OCI-LY1 (cell line): ENCODE results near the gene CA12.

Experiments used
- EZH2 ChIP-seq: fragments of 200-600 bp; sonication (generic), shearing (Covaris generic); IDR thresholded peaks from 2 replicates; pipeline ENCODE4 v1.8.0; 2017; ENCODE audit warnings: borderline replicate concordance, mixed run types, mild to moderate bottlenecking, antibody characterized with exemption, low read length, moderate library complexity, mixed read lengths
- TF ChIP-seq, protein P1 (sequence below): fragments of 200-600 bp; sonication (generic), shearing (Covaris generic); IDR thresholded peaks from 2 replicates; pipeline ENCODE4 v1.5.1; 2017; ENCODE audit warnings: mild to moderate bottlenecking, antibody characterized with exemption, low read length, moderate library complexity, mixed read lengths

DNA sequence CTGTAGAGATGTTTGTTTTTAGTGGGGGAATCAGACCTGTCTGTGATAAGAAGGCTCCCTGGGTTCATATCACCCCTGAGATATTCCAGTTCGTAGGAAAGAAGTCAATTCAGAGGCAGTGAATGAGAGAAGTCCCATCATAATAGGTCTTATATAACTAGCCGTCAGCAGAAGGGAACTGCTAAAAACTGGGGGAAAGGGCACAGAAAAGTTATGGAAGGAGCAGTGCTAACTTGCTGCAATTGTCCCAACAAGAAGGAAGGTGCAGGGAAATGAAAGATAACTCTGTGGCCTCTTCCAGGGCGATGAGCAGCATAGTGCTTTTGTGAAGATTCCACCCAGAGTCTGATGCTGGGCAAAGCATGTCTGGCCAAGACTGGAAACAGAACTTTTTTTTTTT lies 9.0 kb upstream of the CA12 start:
- TF ChIP-seq, protein P1, sequence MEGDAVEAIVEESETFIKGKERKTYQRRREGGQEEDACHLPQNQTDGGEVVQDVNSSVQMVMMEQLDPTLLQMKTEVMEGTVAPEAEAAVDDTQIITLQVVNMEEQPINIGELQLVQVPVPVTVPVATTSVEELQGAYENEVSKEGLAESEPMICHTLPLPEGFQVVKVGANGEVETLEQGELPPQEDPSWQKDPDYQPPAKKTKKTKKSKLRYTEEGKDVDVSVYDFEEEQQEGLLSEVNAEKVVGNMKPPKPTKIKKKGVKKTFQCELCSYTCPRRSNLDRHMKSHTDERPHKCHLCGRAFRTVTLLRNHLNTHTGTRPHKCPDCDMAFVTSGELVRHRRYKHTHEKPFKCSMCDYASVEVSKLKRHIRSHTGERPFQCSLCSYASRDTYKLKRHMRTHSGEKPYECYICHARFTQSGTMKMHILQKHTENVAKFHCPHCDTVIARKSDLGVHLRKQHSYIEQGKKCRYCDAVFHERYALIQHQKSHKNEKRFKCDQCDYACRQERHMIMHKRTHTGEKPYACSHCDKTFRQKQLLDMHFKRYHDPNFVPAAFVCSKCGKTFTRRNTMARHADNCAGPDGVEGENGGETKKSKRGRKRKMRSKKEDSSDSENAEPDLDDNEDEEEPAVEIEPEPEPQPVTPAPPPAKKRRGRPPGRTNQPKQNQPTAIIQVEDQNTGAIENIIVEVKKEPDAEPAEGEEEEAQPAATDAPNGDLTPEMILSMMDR, result no peak
- no peak for TF ChIP-seq EZH2
